Neural cell (in vitro differentiated cells): ENCODE data around the gene TRIOBP. TPM values are rescaled to one million over a fixed set of nuclear protein-coding genes. Genes with fewer than 3 reads are reported as not detected.

ENCODE experiments used
- H2AFZ ChIP-seq: fragments of 200-600, 300-800 bp; sonication (generic), shearing (Covaris generic); 2 replicates; pipeline ENCODE4 v1.6.0; 2014; ENCODE audit warnings: low read depth, mild to moderate bottlenecking, antibody characterized with exemption, low read length, moderate library complexity
- H3F3A ChIP-seq: fragments of 200-600 bp; shearing (Covaris generic); 2 replicates; pipeline ENCODE4 v1.6.1; 2016; ENCODE audit warnings: mild to moderate bottlenecking, moderate library complexity, mixed read lengths, antibody characterized with exemption, low read length; ENCODE audit not compliant: insufficient read depth, poor library complexity, severe bottlenecking
- H3K27ac ChIP-seq: fragments of 200-600, 300-800 bp; sonication (generic), shearing (Covaris generic); 2 replicates; pipeline ENCODE4 v1.5.1; 2014; ENCODE audit warnings: mild to moderate bottlenecking, low read length, moderate library complexity
- H3K27me3 ChIP-seq: fragments of 300-800, 200-600 bp; sonication (generic), shearing (Covaris generic); 2 replicates; pipeline ENCODE4 v1.6.0; 2014; ENCODE audit warnings: mild to moderate bottlenecking, low read depth, low read length, moderate library complexity; ENCODE audit not compliant: insufficient read depth
- H3K36me3 ChIP-seq: fragments of 300-800, 200-600 bp; sonication (generic), shearing (Covaris generic); 2 replicates; pipeline ENCODE4 v1.5.1; 2014; ENCODE audit warnings: mild to moderate bottlenecking, antibody characterized with exemption, low read length, moderate library complexity; ENCODE audit not compliant: insufficient read depth
- H3K4me2 ChIP-seq: fragments of 300-800, 200-600 bp; sonication (generic), shearing (Covaris generic); 2 replicates; pipeline ENCODE4 v1.6.0; 2014; ENCODE audit warnings: mild to moderate bottlenecking, low read length
- H3K4me3 ChIP-seq: fragments of 300-800, 200-600 bp; sonication (generic), shearing (Covaris generic); 2 replicates; pipeline ENCODE4 v1.5.1; 2014; ENCODE audit warnings: mild to moderate bottlenecking, low read length, moderate library complexity
- H3K79me2 ChIP-seq: fragments of 200-600 bp; shearing (Covaris generic); replicated peaks from 2 replicates; pipeline ENCODE4 v1.6.0; 2014; ENCODE audit warnings: mild to moderate bottlenecking, low read length, moderate library complexity; ENCODE audit not compliant: insufficient read depth
- H3K9ac ChIP-seq: fragments of 300-800, 200-600 bp; sonication (generic), shearing (Covaris generic); 2 replicates; pipeline ENCODE4 v1.6.1; 2016; ENCODE audit warnings: mild to moderate bottlenecking, low read length, mixed read lengths
- H3K9me2 ChIP-seq: fragments of 200-600 bp; shearing (Covaris generic); 2 replicates; pipeline ENCODE4 v1.6.1; 2016; ENCODE audit warnings: mild to moderate bottlenecking, low read length, mixed read lengths; ENCODE audit not compliant: insufficient read depth
- H3K9me3 ChIP-seq: fragments of 200-600, 300-800 bp; sonication (generic), shearing (Covaris generic); 2 replicates; pipeline ENCODE4 v1.6.1; 2016; ENCODE audit warnings: mild to moderate bottlenecking, mixed run types, low read length, moderate library complexity, mixed read lengths
- H4K20me1 ChIP-seq: fragments of 200-600 bp; shearing (Covaris generic); 2 replicates; pipeline ENCODE4 v1.6.1; 2016; ENCODE audit warnings: mild to moderate bottlenecking, mixed run types; ENCODE audit not compliant: insufficient read depth
- CTCF ChIP-seq: fragments of 450-650 bp; IDR thresholded peaks from 2 replicates; pipeline ENCODE4 v1.5.1; 2014; ENCODE audit warnings: antibody characterized with exemption, mild to moderate bottlenecking, moderate library complexity; ENCODE audit not compliant: poor library complexity, severe bottlenecking
- EP300 ChIP-seq: fragments of 450-650 bp; conservative IDR thresholded peaks from 2 replicates; pipeline ENCODE4 v1.6.1; 2014; ENCODE audit warnings: antibody characterized with exemption, mild to moderate bottlenecking, moderate library complexity; ENCODE audit not compliant: poor library complexity, severe bottlenecking
- EZH2 ChIP-seq: fragments of 200-600, 300-800 bp; shearing (Covaris generic), sonication (generic); IDR thresholded peaks from 2 replicates; pipeline ENCODE4 v1.6.1; 2014; ENCODE audit warnings: antibody characterized with exemption, low read length, borderline replicate concordance, mild to moderate bottlenecking; ENCODE audit not compliant: insufficient read depth, poor library complexity, severe bottlenecking
- MXI1 ChIP-seq: fragments of 450-650 bp; conservative IDR thresholded peaks from 2 replicates; pipeline ENCODE4 v1.6.1; 2014; ENCODE audit warnings: antibody characterized with exemption, mild to moderate bottlenecking; ENCODE audit not compliant: poor library complexity, severe bottlenecking
- POLR2AphosphoS5 ChIP-seq: IDR thresholded peaks from 2 replicates; pipeline ENCODE4 v1.6.1; 2012
- RAD21 ChIP-seq: fragments of 450-650 bp; conservative IDR thresholded peaks from 2 replicates; pipeline ENCODE4 v1.6.1; 2014; ENCODE audit warnings: antibody characterized with exemption, mild to moderate bottlenecking, moderate library complexity
- REST ChIP-seq: IDR thresholded peaks from 2 replicates; pipeline ENCODE4 v1.6.1; 2012; ENCODE audit warnings: borderline replicate concordance
- SMC3 ChIP-seq: fragments of 450-650 bp; conservative IDR thresholded peaks from 2 replicates; pipeline ENCODE4 v1.6.1; 2014; ENCODE audit warnings: antibody characterized with exemption, mild to moderate bottlenecking, moderate library complexity; ENCODE audit not compliant: poor library complexity
- TAF1 ChIP-seq: IDR thresholded peaks from 2 replicates; pipeline ENCODE4 v1.6.1; 2012; ENCODE audit warnings: low read depth
- polyA plus RNA-seq: library from polyadenylated mRNA; depleted of rRNA; stranded (reverse); fragments of >200 nt; gene quantifications from 2 replicates; pipeline ENCODE4 v1.2.3, GENCODE V29; 2014

Gene TRIOBP
- polyA plus RNA-seq, 1 donor from 2014 or later, result 16.2 TPM

- no peaks in the 10 kb centered on the region for H3K9me2 ChIP-seq
- no peaks in the 10 kb centered on the region for H4K20me1 ChIP-seq
- no peak overlapping the region for H2AFZ ChIP-seq
- no peak overlapping the region for H3K4me3 ChIP-seq
- no peaks in the 10 kb centered on the region for H3K79me2 ChIP-seq
- no peak overlapping the region for H3K4me2 ChIP-seq
- H3F3A ChIP-seq, result no peaks in the 10 kb centered on the region
- H3K9ac ChIP-seq, result no peak overlapping the region
- H3K27ac ChIP-seq, result no peak overlapping the region
- H3K27me3 ChIP-seq, result no peaks in the 10 kb centered on the region
- H3K9me3 ChIP-seq, result no peaks in the 10 kb centered on the region
- TF ChIP-seq EP300 (no peak), REST (no peak), POLR2AphosphoS5 (no peak), CTCF (no peak), SMC3 (no peak), RAD21 (no peak), MXI1 (no peak), TAF1 (no peak), EZH2 (no peak)
- H3K36me3 ChIP-seq, result peaks cover 7% of the 10 kb centered on the region
Measured at GRCh38 chr22:37739611-37740049, 42.8 kb downstream of the TRIOBP start.

GRCh38 chr22:37740455-37741311 is 43.8 kb downstream of the TRIOBP start:
- no peak overlapping the region for H3K27ac ChIP-seq
- no peaks in the 10 kb centered on the region for H3K79me2 ChIP-seq
- H3F3A ChIP-seq, result no peaks in the 10 kb centered on the region
- no peaks in the 10 kb centered on the region for H4K20me1 ChIP-seq
- H3K9me3 ChIP-seq, result no peaks in the 10 kb centered on the region
- peaks cover 7% of the 10 kb centered on the region for H3K36me3 ChIP-seq
- no peak overlapping the region for H3K9ac ChIP-seq
- no peak overlapping the region for H3K4me2 ChIP-seq
- no peaks in the 10 kb centered on the region for H3K9me2 ChIP-seq
- no peak overlapping the region for H2AFZ ChIP-seq
- H3K27me3 ChIP-seq, result no peaks in the 10 kb centered on the region
- no peak overlapping the region for H3K4me3 ChIP-seq
- TF ChIP-seq MXI1 (no peak), RAD21 (no peak), SMC3 (no peak), REST (no peak), TAF1 (no peak), CTCF (no peak), EZH2 (no peak), EP300 (no peak), POLR2AphosphoS5 (no peak)
